Gastrocnemius medialis (tissue), 4 donors: ENCODE results near the gene FLACC1.

Source experiments
- POLR2A ChIP-seq, 2 donors: fragments of 450-650 bp; IDR thresholded peaks; one replicate each; pipeline ENCODE4 v1.6.1; 2017; ENCODE audit warnings: antibody characterized with exemption in 2 of 2, mild to moderate bottlenecking in 2 of 2, moderate library complexity in 2 of 2
- TF ChIP-seq, protein P1 (sequence below), 5 experiments: fragments of 450-650 bp in 3 of 5; fragments of 200-600 bp in 2 of 5; sonication (generic) in 2 of 5; IDR thresholded peaks in 4 of 5; conservative IDR thresholded peaks in 1 of 5; 1 replicate in 4 of 5; 2 replicates in 1 of 5; pipeline ENCODE4 v1.5.1; 2016 to 2019; ENCODE audit warnings: antibody characterized with exemption in 5 of 5, mild to moderate bottlenecking in 3 of 5, moderate library complexity in 3 of 5

DNA sequence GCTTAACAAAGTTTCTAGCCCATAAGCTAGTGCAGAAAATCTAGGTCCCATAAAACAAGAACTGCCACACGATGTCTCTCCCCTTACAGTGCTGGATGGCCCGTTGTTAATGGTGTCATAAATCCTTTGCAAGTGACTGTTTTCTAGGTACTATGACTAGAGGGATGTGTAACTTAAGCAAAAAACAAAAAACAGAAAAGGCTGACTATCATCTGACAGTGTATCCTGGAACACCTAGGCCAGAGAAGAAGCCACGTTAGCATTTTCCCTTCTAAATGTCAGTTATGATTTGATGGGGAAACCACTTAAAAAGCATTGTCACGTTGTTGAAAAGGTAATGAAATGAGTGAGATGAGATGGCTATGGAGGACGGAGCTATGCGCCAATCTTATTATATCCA, 94.4 kb downstream of the FLACC1 start:
- no peak for TF ChIP-seq POLR2A (IDR thresholded peaks at IDR 0.05)
- TF ChIP-seq, protein P1, sequence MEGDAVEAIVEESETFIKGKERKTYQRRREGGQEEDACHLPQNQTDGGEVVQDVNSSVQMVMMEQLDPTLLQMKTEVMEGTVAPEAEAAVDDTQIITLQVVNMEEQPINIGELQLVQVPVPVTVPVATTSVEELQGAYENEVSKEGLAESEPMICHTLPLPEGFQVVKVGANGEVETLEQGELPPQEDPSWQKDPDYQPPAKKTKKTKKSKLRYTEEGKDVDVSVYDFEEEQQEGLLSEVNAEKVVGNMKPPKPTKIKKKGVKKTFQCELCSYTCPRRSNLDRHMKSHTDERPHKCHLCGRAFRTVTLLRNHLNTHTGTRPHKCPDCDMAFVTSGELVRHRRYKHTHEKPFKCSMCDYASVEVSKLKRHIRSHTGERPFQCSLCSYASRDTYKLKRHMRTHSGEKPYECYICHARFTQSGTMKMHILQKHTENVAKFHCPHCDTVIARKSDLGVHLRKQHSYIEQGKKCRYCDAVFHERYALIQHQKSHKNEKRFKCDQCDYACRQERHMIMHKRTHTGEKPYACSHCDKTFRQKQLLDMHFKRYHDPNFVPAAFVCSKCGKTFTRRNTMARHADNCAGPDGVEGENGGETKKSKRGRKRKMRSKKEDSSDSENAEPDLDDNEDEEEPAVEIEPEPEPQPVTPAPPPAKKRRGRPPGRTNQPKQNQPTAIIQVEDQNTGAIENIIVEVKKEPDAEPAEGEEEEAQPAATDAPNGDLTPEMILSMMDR (IDR thresholded peaks at IDR 0.05 in 4 of 5, conservative IDR thresholded peaks at IDR 0.05 in 1 of 5) = no peak
